Cardiac fibroblast (primary cell): ENCODE data around the gene CSAD.

Source experiments
- DNase-seq, 2 donors: peaks; one replicate each; pipeline versions ENCODE4 v3.0.0 to v3.0.0-alpha.2; 2010; ENCODE audit warnings: low read depth in 2 of 2
- H3K4me3 ChIP-seq, 2 donors: replicated peaks in 1 of 2; 1 replicate in 1 of 2; 2 replicates in 1 of 2; pipeline ENCODE4 v1.5.1; 2011; ENCODE audit warnings: low read depth in 2 of 2, low read length in 2 of 2, mild to moderate bottlenecking in 2 of 2, moderate library complexity in 1 of 2
- TF ChIP-seq, protein P1 (sequence below): IDR thresholded peaks from one replicate; pipeline ENCODE4 v1.5.1; 2011; ENCODE audit warnings: low read depth, mild to moderate bottlenecking, low read length, inconsistent platforms

CSAD gene

DNA sequence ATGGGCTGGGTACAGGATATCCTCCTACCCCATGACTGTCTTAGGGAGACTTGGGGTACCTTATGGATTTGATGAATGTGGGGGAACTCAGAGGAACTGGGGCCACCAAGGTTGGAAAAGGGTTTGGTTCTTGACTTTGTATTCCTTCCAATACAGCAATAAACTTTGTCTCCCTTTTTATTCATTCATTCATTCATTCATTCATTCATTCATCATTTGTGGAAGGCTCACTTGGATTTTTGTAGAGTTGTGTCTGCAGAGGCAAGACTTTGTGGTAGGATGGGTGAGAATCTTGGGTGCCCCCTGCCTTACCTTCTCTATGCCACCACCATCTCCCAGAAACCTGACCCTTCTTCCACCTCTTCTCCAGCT is 56.4 kb downstream of the CSAD start:
- TF ChIP-seq, protein P1, sequence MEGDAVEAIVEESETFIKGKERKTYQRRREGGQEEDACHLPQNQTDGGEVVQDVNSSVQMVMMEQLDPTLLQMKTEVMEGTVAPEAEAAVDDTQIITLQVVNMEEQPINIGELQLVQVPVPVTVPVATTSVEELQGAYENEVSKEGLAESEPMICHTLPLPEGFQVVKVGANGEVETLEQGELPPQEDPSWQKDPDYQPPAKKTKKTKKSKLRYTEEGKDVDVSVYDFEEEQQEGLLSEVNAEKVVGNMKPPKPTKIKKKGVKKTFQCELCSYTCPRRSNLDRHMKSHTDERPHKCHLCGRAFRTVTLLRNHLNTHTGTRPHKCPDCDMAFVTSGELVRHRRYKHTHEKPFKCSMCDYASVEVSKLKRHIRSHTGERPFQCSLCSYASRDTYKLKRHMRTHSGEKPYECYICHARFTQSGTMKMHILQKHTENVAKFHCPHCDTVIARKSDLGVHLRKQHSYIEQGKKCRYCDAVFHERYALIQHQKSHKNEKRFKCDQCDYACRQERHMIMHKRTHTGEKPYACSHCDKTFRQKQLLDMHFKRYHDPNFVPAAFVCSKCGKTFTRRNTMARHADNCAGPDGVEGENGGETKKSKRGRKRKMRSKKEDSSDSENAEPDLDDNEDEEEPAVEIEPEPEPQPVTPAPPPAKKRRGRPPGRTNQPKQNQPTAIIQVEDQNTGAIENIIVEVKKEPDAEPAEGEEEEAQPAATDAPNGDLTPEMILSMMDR, result no peak
- no peak for DNase-seq
- no peak overlapping the region for H3K4me3 ChIP-seq

GRCh38 chr12:53123578-53124351 is 57.0 kb downstream of the CSAD start:
- TF ChIP-seq, protein P1, result no peak
- no peak overlapping the region for H3K4me3 ChIP-seq
- DNase-seq, result peak in 1 of 2 donors; percentile 57

GRCh38 chr12:53122961-53123468 is 57.7 kb downstream of the CSAD start:
- TF ChIP-seq, protein P1, result no peak
- peak; percentile 19 to 22 for DNase-seq
- no peak overlapping the region for H3K4me3 ChIP-seq

DNA sequence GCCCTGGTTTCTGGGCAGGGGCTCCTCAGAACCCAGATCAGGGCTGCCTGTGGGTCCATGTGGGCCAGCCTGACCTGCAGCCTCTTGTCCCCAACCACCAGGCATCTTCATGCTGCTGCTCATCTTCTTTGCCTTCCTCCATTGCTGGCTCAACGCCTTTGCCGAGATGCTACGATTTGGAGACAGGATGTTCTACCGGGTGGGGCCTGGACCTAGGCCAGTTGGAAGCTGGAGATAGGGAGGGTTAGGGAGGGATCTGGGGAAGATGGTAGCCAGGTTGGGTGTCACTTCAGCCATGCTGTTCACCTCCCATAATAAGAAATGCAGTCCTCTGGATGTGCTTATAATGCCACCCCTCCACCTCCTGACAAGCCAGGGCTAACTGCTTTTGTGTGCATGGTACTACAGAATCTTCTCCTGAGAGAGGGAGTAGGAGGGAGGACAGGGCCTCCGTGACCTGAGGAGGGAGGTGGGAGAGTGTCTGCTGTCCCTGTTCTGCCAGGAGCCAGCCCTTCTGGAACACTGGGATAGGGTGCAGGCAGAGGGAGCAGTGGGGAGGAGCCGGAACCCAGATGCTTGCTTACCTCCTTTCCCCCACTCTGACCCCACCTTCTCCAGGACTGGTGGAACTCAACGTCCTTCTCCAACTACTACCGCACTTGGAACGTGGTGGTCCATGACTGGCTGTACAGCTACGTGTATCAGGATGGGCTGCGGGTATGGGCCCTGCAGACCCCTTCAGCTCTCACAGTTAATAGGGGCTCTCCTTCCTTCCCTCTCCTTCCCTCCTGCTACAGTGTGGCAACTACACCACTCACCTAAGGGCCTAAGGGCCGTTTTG is 59.8 kb downstream of the CSAD start:
- DNase-seq, result no peak
- TF ChIP-seq, protein P1, result no peak

DNA sequence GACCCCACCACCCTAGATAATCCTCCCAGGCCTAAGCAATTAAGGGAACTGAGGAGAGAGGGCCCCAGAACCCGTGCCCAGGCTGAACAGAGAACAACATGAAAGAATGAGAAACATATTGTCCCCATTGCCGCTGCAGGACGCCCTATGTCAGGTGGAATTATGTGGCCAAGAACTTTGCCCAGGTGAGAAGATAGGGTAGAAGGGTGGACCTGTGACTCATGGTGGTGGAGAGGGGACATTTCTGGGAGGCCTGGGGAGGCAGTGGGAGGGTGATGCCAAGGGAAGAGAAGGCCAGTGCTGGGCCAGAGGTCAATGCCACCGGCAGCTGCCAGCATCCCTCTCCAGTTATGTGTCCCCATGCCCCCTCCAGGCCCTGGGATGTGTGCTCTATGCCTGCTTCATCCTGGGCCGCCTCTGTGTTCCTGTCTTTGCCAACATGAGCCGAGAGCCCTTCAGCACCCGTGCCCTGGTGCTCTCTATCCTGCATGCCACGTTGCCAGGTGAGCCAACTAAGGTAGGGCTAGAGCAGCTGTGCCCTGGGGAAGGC is 61.9 kb downstream of the CSAD start:
- TF ChIP-seq, protein P1, result no peak
- no peak for DNase-seq
- H3K4me3 ChIP-seq, result no peak overlapping the region

More for the DNA sequence above, 59.8 kb downstream of the CSAD start:
- no peak overlapping the region for H3K4me3 ChIP-seq

DNA sequence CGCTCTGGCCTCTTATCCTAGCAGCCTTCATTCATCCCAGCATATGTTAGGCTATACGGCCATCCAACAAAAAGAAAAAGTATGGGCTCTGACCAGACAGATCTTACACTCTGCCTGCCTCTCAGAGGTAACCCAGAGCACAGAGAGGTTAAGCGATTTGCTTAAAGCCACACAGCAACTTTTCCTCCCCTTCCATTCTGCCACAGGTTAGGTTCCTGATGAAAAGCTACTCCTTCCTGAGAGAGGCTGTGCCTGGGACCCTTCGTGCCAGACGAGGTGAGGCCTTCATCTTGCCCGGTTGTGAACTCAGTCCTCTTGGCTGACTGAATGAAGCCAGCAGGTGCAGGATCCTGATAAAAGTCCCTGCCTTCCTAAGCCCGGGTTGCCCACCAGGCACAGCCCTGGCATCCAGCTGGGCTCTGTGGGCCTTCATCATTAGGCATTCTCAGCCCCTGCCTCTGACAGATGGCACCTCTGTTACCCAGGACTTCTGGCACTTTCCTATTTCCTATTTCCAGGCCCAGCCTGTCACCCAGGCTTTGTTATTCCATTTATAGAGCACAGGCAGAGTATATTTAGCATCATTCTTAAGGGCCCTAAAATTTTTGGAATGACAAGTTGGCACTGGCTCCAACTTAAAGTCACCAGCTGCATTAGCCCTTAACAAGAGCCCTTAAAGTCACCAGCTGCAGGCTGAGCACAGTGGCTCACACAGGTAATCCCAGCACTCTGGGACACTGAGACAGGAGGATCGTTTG is 64.7 kb downstream of the CSAD start:
- TF ChIP-seq, protein P1, result no peak
- DNase-seq, result no peak
- H3K4me3 ChIP-seq, result no peak overlapping the region
